ENCODE data around the gene TXNDC9.
"Not testable (repeated sequence)": the region's sequence is repeated elsewhere in the genome, so short reads cannot be mapped to it uniquely, and the experiment has no call there.

Gene TXNDC9

GRCh38 chr2:99317873-99318200 is 18.3 kb downstream of the TXNDC9 start:
- not testable (repeated sequence) for DNase-seq

- no peak for DNase-seq
These were observed 18.8 kb downstream of the TXNDC9 start for GRCh38 chr2:99317161-99317872.

GRCh38 chr2:99301097-99301496 is 35.0 kb downstream of the TXNDC9 start, which contains the start of gene LYG1:
Gene LYG1 (minus strand): TSS chr2:99301197. CDS start chr2:99295670, 5,527 bp downstream.
- not testable (repeated sequence) for DNase-seq

- DNase-seq: no peak
These were observed 36.6 kb downstream of the TXNDC9 start for GRCh38 chr2:99299580-99299979.

GRCh38 chr2:99297994-99298393 is 38.1 kb downstream of the TXNDC9 start:
- no peak for DNase-seq

GRCh38 chr2:99285526-99285925 is 50.6 kb downstream of the TXNDC9 start:
- no peak for DNase-seq

GRCh38 chr2:99279969-99280695 is 56.0 kb downstream of the TXNDC9 start:
- DNase-seq: no peak

- DNase-seq: peak; percentile 80
These were observed 57.3 kb downstream of the TXNDC9 start for GRCh38 chr2:99278793-99279291.

- not testable (repeated sequence) for DNase-seq
These were observed 57.9 kb downstream of the TXNDC9 start for GRCh38 chr2:99278195-99278765.

- no peak for DNase-seq
These were observed 60.3 kb downstream of the TXNDC9 start for GRCh38 chr2:99275882-99276281.
